Measurements from ENCODE around the gene DNAH2.

DNA sequence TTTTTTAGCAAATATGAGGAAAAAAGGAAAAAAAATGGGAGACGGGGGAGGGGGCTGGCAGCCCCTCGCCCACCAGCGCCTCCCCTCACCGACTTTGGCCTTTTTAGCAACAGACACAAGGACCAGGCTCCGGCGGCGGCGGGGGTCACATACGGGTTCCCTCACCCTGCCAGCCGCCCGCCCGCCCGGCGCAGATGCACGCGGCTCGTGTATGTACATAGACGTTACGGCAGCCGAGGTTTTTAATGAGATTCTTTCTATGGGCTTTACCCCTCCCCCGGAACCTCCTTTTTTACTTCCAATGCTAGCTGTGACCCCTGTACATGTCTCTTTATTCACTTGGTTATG, 136.1 kb downstream of the DNAH2 start:
- TF ChIP-seq SP1 (IDR thresholded peaks at IDR 0.05) (no peak), SUZ12 (IDR thresholded peaks at IDR 0.05) (no peak), BHLHE40 (IDR thresholded peaks at IDR 0.05; ENCODE audit: borderline replicate concordance) (no peak), FOXM1 (IDR thresholded peaks at IDR 0.05; ENCODE audit: borderline replicate concordance) (no peak)
- TF ChIP-seq, protein P1, sequence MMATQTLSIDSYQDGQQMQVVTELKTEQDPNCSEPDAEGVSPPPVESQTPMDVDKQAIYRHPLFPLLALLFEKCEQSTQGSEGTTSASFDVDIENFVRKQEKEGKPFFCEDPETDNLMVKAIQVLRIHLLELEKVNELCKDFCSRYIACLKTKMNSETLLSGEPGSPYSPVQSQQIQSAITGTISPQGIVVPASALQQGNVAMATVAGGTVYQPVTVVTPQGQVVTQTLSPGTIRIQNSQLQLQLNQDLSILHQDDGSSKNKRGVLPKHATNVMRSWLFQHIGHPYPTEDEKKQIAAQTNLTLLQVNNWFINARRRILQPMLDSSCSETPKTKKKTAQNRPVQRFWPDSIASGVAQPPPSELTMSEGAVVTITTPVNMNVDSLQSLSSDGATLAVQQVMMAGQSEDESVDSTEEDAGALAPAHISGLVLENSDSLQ (IDR thresholded peaks at IDR 0.05) = no peak

Data from HEK293T (cell line).